CD8-positive, alpha-beta memory T cell (primary cell): ENCODE measurements around the gene PSMB2. TPM values are rescaled to one million over a fixed set of nuclear protein-coding genes. Genes with fewer than 3 reads are reported as not detected.
A peak's percentile ranks its signal among the peaks of the same experiment; 100 is the strongest.

Experiments used
- CTCF ChIA-PET: fragments of 350-600 bp; sonication (Branson Sonifier 250); formaldehyde crosslinking; loops from one replicate; lab custom pipeline; 2021; ENCODE audit warnings: antibody characterized with exemption; lab: Charles Lee
- POLR2A ChIA-PET: fragments of 350-600 bp; sonication (Branson Sonifier 250); formaldehyde crosslinking; loops from one replicate; lab custom pipeline; 2021; ENCODE audit warnings: antibody characterized with exemption; lab: Charles Lee
- DNase-seq, 5 donors: peaks; one replicate each; pipeline versions ENCODE4 v3.0.0 to v3.0.0-alpha.2; 2020 to 2022; ENCODE audit warnings: mixed read lengths in 1 of 5
- H3K27ac ChIP-seq: one replicate; pipeline ENCODE4 v1.7.0; 2013; ENCODE audit warnings: low read depth, mild to moderate bottlenecking, low read length, moderate library complexity
- H3K27me3 ChIP-seq: 2 replicates; pipeline ENCODE4 v1.7.0; 2013; ENCODE audit warnings: low read length, mild to moderate bottlenecking; ENCODE audit not compliant: insufficient read depth, poor library complexity, severe bottlenecking
- H3K36me3 ChIP-seq: 2 replicates; pipeline ENCODE4 v1.7.0; 2013; ENCODE audit warnings: mild to moderate bottlenecking, low read length, moderate library complexity; ENCODE audit not compliant: insufficient read depth
- H3K4me1 ChIP-seq: 2 replicates; pipeline ENCODE4 v1.7.0; 2013; ENCODE audit warnings: mild to moderate bottlenecking, low read length, moderate library complexity; ENCODE audit not compliant: insufficient read depth
- H3K4me3 ChIP-seq: 2 replicates; pipeline ENCODE4 v1.7.0; 2013; ENCODE audit warnings: mild to moderate bottlenecking, low read length
- H3K9me3 ChIP-seq: 2 replicates; pipeline ENCODE4 v1.7.0; 2013; ENCODE audit warnings: mild to moderate bottlenecking, low read length
- H3K27ac Mint-ChIP-seq, 8 donors: one replicate each; pipeline ENCODE4 v1.8.0; 2020 to 2021; ENCODE audit warnings: mixed read lengths in 8 of 8, mild to moderate bottlenecking in 6 of 8, inconsistent platforms in 3 of 8, moderate library complexity in 3 of 8
- H3K27me3 Mint-ChIP-seq, 2 donors: one replicate each; pipeline ENCODE4 v1.8.0; 2020 to 2021; ENCODE audit warnings: mixed read lengths in 2 of 2, mild to moderate bottlenecking in 1 of 2, moderate library complexity in 1 of 2
- H3K36me3 Mint-ChIP-seq, 3 donors: one replicate each; pipeline ENCODE4 v1.8.0; 2020 to 2021; ENCODE audit warnings: mixed read lengths in 3 of 3, inconsistent platforms in 1 of 3, mild to moderate bottlenecking in 1 of 3
- H3K4me1 Mint-ChIP-seq, 3 donors: one replicate each; pipeline ENCODE4 v1.8.0; 2020 to 2021; ENCODE audit warnings: mixed read lengths in 3 of 3, inconsistent platforms in 1 of 3, mild to moderate bottlenecking in 1 of 3
- H3K4me3 Mint-ChIP-seq, 7 donors: one replicate each; pipeline ENCODE4 v1.8.0; 2020 to 2021; ENCODE audit warnings: mixed read lengths in 7 of 7, mild to moderate bottlenecking in 6 of 7, moderate library complexity in 4 of 7, inconsistent platforms in 2 of 7
- H3K9me3 Mint-ChIP-seq, 5 donors: one replicate each; pipeline ENCODE4 v1.8.0; 2020 to 2022; ENCODE audit warnings: mixed read lengths in 5 of 5, mild to moderate bottlenecking in 3 of 5, moderate library complexity in 2 of 5, inconsistent platforms in 1 of 5
- polyA plus RNA-seq: library from polyadenylated mRNA; unstranded; fragments of 300-500 nt; fragmentation: Illumina TruSeq; gene quantifications from one replicate; pipeline ENCODE4 v1.2.3, GENCODE V29; 2021
- total RNA-seq, 2 experiments: library from RNA; stranded (reverse); gene quantifications; one replicate each; pipeline ENCODE4 v1.2.3, GENCODE V29; 2021

The PSMB2 gene
- total and polyA plus RNA-seq, 3 experiments from 2014 or later = 87.0 to 119 (median 117) TPM

DNA sequence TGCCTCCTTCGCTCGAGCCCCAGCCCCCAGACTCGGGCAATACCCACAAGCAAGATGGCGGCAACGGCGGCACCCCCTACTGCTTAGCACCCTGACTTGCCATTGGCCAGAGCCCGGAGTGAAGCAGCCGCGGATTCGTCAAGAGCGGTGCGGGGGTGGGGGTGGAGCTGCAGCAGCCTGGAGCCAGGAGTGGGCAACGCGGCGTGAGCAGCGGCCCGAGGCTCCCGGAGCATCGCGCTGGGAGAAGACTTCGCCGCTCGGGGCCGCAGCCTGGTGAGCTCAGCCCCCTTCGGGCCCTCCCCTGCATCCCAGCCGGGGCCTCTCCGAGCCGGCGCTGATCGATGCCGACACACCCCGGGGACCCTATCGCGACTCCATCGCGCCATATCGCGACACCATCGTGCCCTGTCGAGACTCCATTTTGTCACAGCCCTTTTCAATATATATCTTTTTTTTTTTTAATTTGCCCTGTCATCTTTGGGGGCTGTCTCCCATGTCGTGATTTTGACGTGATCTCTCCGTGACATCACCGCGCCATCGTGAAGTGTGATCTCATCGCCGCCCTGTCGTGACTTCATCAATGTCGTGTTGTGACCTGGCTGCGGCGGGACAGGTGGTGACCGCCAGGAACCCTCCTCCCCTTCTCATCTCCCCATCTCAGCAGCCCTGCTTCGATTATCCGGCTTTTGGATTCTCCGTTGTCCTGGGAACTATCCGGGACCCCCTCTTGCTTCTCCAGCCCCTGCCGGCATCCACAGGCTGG is 83.5 kb downstream of the PSMB2 start, which contains the start of gene NCDN:
Gene NCDN, plus strand, starts transcription at position 189 of the 763 bp plus-strand sequence. Its CDS starts 392 bp downstream, at position 581.
- Mint-ChIP-seq H3K4me1 (peaks cover 50 to 77% (median 68%) of the 10 kb centered on the region in 3 donors), H3K27me3 (no peaks in the 10 kb centered on the region), H3K9me3 (no peaks in the 10 kb centered on the region), H3K27ac (peak within 1 kb of the TSS; percentile 91 to 99 (median 96)), H3K4me3 (peak within 1 kb of the TSS; percentile 94 to 100 (median 97)), H3K36me3 (peaks cover 0 to 50% (median 1%) of the 10 kb centered on the region in 3 donors)
- H3K4me1 ChIP-seq = peaks cover 31% of the 10 kb centered on the region
- no peaks in the 10 kb centered on the region for H3K27me3 ChIP-seq
- DNase-seq = peak; percentile 93 to 97 (median 93)
- peak within 1 kb of the TSS; percentile 71 for H3K4me3 ChIP-seq
- H3K36me3 ChIP-seq = peaks cover 7% of the 10 kb centered on the region
- H3K9me3 ChIP-seq = no peaks in the 10 kb centered on the region
- ChIA-PET CTCF (interaction anchor here (0.6 to 4.2 kb wide), 9 partner anchors 9 to 158 kb away, joined by 3 to 25 read pairs (median 4); no protein-coding TSS in a partner anchor), POLR2A (interaction anchor here (0.5 to 1.7 kb wide), 6 partner anchors 15 to 106 kb away, joined by 3 to 13 read pairs (median 5); partner anchors contain the start of gene TFAP2E)
- H3K27ac ChIP-seq = peak within 1 kb of the TSS; percentile 83

DNA sequence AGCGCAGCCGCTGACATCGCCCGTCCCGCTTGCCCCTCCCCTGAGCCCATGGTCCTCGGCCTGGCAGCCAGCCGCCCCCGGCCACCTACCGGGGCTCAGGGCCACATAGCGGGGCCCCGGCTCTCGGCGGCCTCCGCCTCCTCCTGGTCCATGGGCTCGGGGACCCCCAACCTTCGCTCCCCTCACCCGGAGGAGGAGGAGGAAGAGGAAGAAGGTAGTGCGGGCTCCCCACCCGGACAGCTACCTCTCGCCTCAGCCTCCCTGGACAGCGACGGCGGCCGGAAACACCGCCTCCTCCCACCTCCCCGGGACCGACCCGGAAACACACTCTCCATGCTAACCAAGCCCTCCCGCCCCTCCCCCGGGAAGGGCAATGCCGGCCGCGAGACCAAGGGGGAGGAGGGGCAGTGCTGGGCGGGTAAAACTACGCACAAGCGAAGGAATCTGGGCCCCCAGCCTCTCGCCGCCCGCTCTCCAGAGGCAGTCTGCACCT is 84.2 kb downstream of the PSMB2 start, which contains the start of gene KIAA0319L:
Gene KIAA0319L, minus strand, starts transcription at position 286 of the 493 bp plus-strand sequence. CDS start 2,912 bp downstream, outside the sequence.
- Mint-ChIP-seq H3K27ac (peak within 1 kb of the TSS; percentile 91 to 99 (median 96)), H3K4me1 (peaks cover 52 to 78% (median 72%) of the 10 kb centered on the region in 3 donors), H3K9me3 (no peaks in the 10 kb centered on the region), H3K27me3 (no peaks in the 10 kb centered on the region), H3K4me3 (peak within 1 kb of the TSS; percentile 94 to 100 (median 97)), H3K36me3 (peaks cover 0 to 52% (median 1%) of the 10 kb centered on the region in 3 donors)
- peaks cover 7% of the 10 kb centered on the region for H3K36me3 ChIP-seq
- peak within 1 kb of the TSS; percentile 71 for H3K4me3 ChIP-seq
- ChIA-PET CTCF (interaction anchor here (1.0 to 4.2 kb wide), 11 partner anchors 8 to 159 kb away, joined by 3 to 25 read pairs (median 3); no protein-coding TSS in a partner anchor), POLR2A (interaction anchor here (0.7 to 1.7 kb wide), 6 partner anchors 16 to 439 kb away, joined by 3 to 13 read pairs (median 4); partner anchors contain the start of gene TFAP2E)
- no peaks in the 10 kb centered on the region for H3K27me3 ChIP-seq
- DNase-seq = no peak
- peaks cover 31% of the 10 kb centered on the region for H3K4me1 ChIP-seq
- H3K27ac ChIP-seq = peak within 1 kb of the TSS; percentile 83
- H3K9me3 ChIP-seq = no peaks in the 10 kb centered on the region

DNA sequence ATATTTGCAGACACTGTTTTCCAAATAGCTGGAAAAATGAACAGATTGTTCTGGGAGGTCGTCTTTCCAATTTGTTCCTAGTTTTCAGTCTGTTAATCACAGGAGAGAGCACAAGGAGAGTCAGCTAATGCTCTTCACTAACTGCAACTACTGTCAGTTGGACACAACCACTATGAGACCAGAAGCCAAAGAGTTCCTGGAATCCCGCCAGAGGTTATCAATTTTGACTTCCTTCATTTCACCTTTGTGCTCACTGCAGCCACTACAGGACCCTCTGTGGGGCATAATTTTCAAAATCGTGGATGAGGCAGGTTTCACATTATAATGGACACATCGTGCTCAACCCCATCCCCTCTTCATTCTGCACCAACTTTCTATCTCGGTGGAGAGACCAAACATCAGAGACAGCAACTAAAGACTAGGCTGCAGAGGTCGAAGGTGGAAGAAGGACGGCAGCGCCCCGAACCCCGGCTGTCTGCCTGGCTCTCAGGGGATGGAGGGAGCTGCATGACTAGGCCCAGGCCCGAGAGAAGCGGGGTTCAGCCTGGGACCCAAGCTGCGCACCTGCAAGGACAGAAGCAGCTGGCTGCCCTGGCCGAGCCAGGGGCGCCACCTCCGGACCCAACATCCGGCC is 84.7 kb downstream of the PSMB2 start:
- DNase-seq = no peak
- Histone ChIP-seq H3K4me1 (peaks cover 31% of the 10 kb centered on the region), H3K27me3 (no peaks in the 10 kb centered on the region), H3K27ac (peak overlapping the region; percentile 83), H3K4me3 (peak overlapping the region; percentile 71), H3K9me3 (no peaks in the 10 kb centered on the region), H3K36me3 (peaks cover 10% of the 10 kb centered on the region)
- Mint-ChIP-seq H3K4me1 (peaks cover 53 to 77% (median 75%) of the 10 kb centered on the region in 3 donors), H3K4me3 (peak overlapping the region; percentile 94 to 100 (median 97)), H3K27ac (peak overlapping the region; percentile 69 to 98 (median 92)), H3K36me3 (peaks cover 0 to 52% (median 2%) of the 10 kb centered on the region in 3 donors), H3K27me3 (no peaks in the 10 kb centered on the region), H3K9me3 (no peaks in the 10 kb centered on the region)
- CTCF ChIA-PET = interaction anchor here (1.0 to 4.2 kb wide), 12 partner anchors 8 to 170 kb away, joined by 3 to 25 read pairs (median 4); no protein-coding TSS in a partner anchor
- POLR2A ChIA-PET = interaction anchor here (0.6 to 1.7 kb wide), 7 partner anchors 16 to 440 kb away, joined by 3 to 13 read pairs (median 4); partner anchors contain the start of gene TFAP2E

DNA sequence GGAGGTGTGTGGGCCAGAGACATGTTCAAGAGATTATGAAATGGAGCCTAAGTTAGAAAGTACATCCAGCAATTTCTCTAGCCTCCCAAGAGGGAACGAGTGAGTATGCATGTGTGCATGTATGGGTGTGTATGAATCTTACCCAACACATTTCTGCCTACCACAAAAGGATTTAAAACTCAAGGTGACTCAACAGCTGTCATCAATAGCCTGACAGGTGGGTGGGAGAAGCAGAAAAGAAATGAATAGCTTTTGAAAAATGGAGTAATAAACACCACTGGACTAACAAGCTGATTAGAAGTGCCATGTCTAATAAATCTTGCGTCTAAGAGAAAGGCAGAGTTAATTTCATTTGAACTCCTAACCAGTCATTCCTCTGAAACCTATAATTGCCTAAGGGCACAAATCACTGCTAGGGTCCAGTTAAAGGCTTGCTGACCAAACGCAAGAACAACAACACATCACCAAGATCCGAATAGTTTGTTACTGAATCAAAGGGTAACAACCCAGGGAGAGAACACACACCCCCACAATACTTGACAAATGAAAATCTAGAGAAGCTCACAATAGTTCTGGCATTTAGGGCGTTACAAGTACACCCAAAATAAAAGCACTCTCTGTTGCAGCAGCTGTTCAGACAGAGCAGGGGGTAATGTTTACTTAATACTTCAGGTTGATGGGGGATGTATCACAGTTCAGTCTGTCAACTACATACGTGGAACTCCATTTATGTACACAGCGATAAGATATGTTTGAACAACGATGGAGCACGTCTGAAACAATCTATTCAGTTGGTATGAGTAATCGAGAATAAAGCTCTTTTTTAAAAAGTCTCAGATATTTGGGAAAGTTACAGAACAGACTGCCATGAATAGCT is 85.5 kb downstream of the PSMB2 start:
- H3K27me3 ChIP-seq = no peaks in the 10 kb centered on the region
- Mint-ChIP-seq H3K4me3 (peak overlapping the region; percentile 94 to 100 (median 97)), H3K4me1 (peaks cover 51 to 71% (median 68%) of the 10 kb centered on the region in 3 donors), H3K27me3 (no peaks in the 10 kb centered on the region), H3K36me3 (peaks cover 0 to 49% (median 3%) of the 10 kb centered on the region in 3 donors), H3K27ac (peak overlapping the region; percentile 69 to 98 (median 92)), H3K9me3 (no peaks in the 10 kb centered on the region)
- H3K9me3 ChIP-seq = no peaks in the 10 kb centered on the region
- H3K4me3 ChIP-seq = peak overlapping the region; percentile 71
- peak overlapping the region; percentile 83 for H3K27ac ChIP-seq
- ChIA-PET POLR2A (interaction anchor here (0.6 to 1.6 kb wide), 3 partner anchors 16 to 104 kb away, joined by 3 to 4 read pairs (median 3); no protein-coding TSS in a partner anchor), CTCF (interaction anchor here (1.0 to 2.5 kb wide), 7 partner anchors 9 to 171 kb away, joined by 3 to 10 read pairs (median 4); no protein-coding TSS in a partner anchor)
- peaks cover 31% of the 10 kb centered on the region for H3K4me1 ChIP-seq
- DNase-seq = no peak
- peaks cover 11% of the 10 kb centered on the region for H3K36me3 ChIP-seq

DNA sequence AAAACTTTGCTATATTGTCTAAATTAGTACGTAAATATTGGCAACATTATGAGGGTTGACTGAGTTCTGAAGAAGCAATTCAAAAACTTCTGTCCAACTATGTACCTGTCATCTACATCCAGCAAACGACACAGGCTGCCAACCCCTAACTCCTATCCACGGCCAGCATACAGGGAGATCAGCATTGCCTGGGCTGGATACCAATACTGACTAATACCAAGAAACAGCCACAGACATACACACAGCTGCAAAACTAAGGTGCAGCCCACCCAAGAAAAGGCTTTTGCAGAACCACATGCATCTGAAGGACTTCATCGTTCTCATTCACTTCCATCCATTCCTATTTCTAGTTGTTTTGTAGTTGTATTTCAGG is 86.1 kb downstream of the PSMB2 start:
- H3K36me3 ChIP-seq = peaks cover 11% of the 10 kb centered on the region
- DNase-seq = no peak
- peaks cover 51 to 73% (median 68%) of the 10 kb centered on the region in 3 donors for H3K4me1 Mint-ChIP-seq
- no peaks in the 10 kb centered on the region for H3K9me3 Mint-ChIP-seq
- H3K27me3 Mint-ChIP-seq = no peaks in the 10 kb centered on the region
- no peaks in the 10 kb centered on the region for H3K27me3 ChIP-seq
- H3K9me3 ChIP-seq = no peaks in the 10 kb centered on the region
- H3K36me3 Mint-ChIP-seq = peaks cover 0 to 53% (median 3%) of the 10 kb centered on the region in 3 donors
- H3K27ac Mint-ChIP-seq = peak overlapping the region in 5 of 8 donors; percentile 10 to 91 (median 20)
- peak overlapping the region; percentile 76 to 100 (median 95) for H3K4me3 Mint-ChIP-seq
- peaks cover 31% of the 10 kb centered on the region for H3K4me1 ChIP-seq
- H3K4me3 ChIP-seq = no peak overlapping the region
- ChIA-PET POLR2A (no interaction called here), CTCF (interaction anchor here (1.2 to 2.5 kb wide), 2 partner anchors 16 to 172 kb away, joined by 4 to 8 read pairs; no protein-coding TSS in a partner anchor)
- H3K27ac ChIP-seq = no peak overlapping the region

DNA sequence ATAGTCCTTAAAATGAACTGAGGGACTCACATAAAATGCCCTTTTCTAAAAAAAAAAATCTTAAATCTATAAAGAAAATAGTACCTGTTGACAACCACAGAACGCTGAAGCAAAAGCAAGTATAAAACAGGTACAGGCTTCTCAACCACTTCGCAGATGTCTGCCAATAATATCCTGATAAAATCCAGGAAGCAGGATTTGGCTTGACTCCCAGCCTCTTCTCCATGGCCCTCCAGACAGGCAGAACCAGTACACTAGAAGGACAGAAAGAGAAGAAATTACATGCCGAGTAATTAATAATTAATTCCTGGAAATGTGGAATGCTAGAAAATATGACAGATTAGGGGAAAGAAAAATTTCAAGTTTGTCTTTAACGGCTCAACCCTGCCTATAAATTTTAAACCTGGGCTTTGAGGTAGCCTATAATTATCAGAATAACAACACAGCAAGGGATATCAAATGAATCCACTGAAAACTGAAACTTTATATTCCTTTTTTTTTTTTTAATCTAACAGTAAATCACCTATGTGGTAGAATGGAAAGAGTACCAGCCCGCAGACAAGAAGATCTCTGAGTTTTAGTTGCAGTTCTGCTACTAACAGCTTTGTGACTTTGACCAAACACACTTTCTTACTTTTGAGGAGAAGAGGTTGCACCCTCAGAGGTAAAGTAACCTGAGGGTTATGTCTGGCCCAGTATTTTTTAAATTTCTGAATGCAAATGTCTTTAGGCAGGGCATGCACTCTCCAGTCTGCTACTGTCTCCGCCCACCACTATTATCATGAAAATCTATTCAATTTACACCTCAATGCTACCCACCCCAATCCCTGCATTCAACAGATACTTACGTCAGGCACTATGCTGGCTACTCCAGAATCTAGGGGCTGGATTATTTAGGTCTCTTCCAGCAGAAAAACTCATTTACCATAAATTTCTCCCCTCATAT is 86.8 kb downstream of the PSMB2 start:
- H3K9me3 ChIP-seq = no peaks in the 10 kb centered on the region
- H3K27ac Mint-ChIP-seq = peak overlapping the region in 4 of 8 donors; percentile 24 to 91 (median 46)
- no peak for DNase-seq
- no peak overlapping the region for H3K4me3 ChIP-seq
- peak overlapping the region in 3 of 7 donors; percentile 19 to 100 (median 76) for H3K4me3 Mint-ChIP-seq
- ChIA-PET CTCF (no interaction called here), POLR2A (no interaction called here)
- peaks cover 56 to 74% (median 67%) of the 10 kb centered on the region in 3 donors for H3K4me1 Mint-ChIP-seq
- H3K4me1 ChIP-seq = peaks cover 34% of the 10 kb centered on the region
- H3K27me3 Mint-ChIP-seq = no peaks in the 10 kb centered on the region
- H3K27me3 ChIP-seq = no peaks in the 10 kb centered on the region
- no peaks in the 10 kb centered on the region for H3K9me3 Mint-ChIP-seq
- H3K27ac ChIP-seq = no peak overlapping the region
- H3K36me3 ChIP-seq = peaks cover 11% of the 10 kb centered on the region
- peaks cover 0 to 57% (median 6%) of the 10 kb centered on the region in 3 donors for H3K36me3 Mint-ChIP-seq
